ENCODE measurements around the gene PHTF2.

Gene PHTF2

GRCh38 chr7:77798394-77799077, at the start of gene PHTF2, which contains the start of gene TMEM60 (continued):
- TF ChIP-seq PRDM10 (tag by site-specific recombination; IDR thresholded peaks at IDR 0.05) (peak; percentile 64; the same call in 1 of the 2 replicates), ZNF37A (tag by site-specific recombination; IDR thresholded peaks at IDR 0.05) (no peak), ZNF677 (tag by site-specific recombination; IDR thresholded peaks at IDR 0.05) (no peak), ZNF707 (tag by site-specific recombination; IDR thresholded peaks at IDR 0.05) (no peak), ZNF146 (tag by site-specific recombination; IDR thresholded peaks at IDR 0.05) (no peak), ZNF184 (tag by site-specific recombination; IDR thresholded peaks at IDR 0.05) (no peak), ZNF560 (tag by site-specific recombination; IDR thresholded peaks at IDR 0.05; ENCODE audit: borderline replicate concordance) (no peak), KLF10 (tag by site-specific recombination; IDR thresholded peaks at IDR 0.05) (0 out of 2 replicates have a peak, but pooled peaks have one; percentile 52), ZNF518A (tag by site-specific recombination; conservative IDR thresholded peaks at IDR 0.05; ENCODE audit: low read depth) (no peak; the same call in 1 of the 2 replicates), ZNF548 (tag by site-specific recombination; IDR thresholded peaks at IDR 0.05) (no peak), ZNF2 (tag by site-specific recombination; IDR thresholded peaks at IDR 0.05) (peak; percentile 66), ZNF830 (tag by site-specific recombination; IDR thresholded peaks at IDR 0.05; ENCODE audit: low read depth) (no peak), ZNF626 (tag by site-specific recombination; IDR thresholded peaks at IDR 0.05) (no peak), ZNF600 (tag by site-specific recombination; IDR thresholded peaks at IDR 0.05) (peak; percentile 89), ZNF292 (tag by site-specific recombination; IDR thresholded peaks at IDR 0.05; ENCODE audit: borderline replicate concordance, low read depth) (no peak), SP2 (tag by site-specific recombination; IDR thresholded peaks at IDR 0.05) (peak; percentile 92), ZNF23 (tag by site-specific recombination; IDR thresholded peaks at IDR 0.05; ENCODE audit: borderline replicate concordance) (no peak), GLIS1 (tag by site-specific recombination; IDR thresholded peaks at IDR 0.05) (no peak; the same call in 1 of the 2 replicates), ZNF660 (tag by site-specific recombination; IDR thresholded peaks at IDR 0.05) (peak; percentile 56; the same call in 1 of the 2 replicates), ZNF16 (tag by site-specific recombination; IDR thresholded peaks at IDR 0.05; ENCODE audit: low read depth) (no peak), ZNF112 (tag by site-specific recombination; IDR thresholded peaks at IDR 0.05) (no peak), GLIS2 (tag by site-specific recombination; IDR thresholded peaks at IDR 0.05) (peak; percentile 73), TSHZ1 (tag by site-specific recombination; IDR thresholded peaks at IDR 0.05; ENCODE audit: borderline replicate concordance) (no peak), ZBTB26 (tag by site-specific recombination; optimal IDR thresholded peaks at IDR 0.05) (peak; percentile 94), SETDB1 (IDR thresholded peaks at IDR 0.05; ENCODE audit: insufficient read length, low read length) (no peak), ZNF426 (tag by site-specific recombination; IDR thresholded peaks at IDR 0.05) (no peak), ZNF792 (tag by site-specific recombination; IDR thresholded peaks at IDR 0.05) (no peak)
